Neural cell (in vitro differentiated cells): ENCODE measurements around the gene ATG4A.

Experiments
- CTCF ChIP-seq: fragments of 450-650 bp; IDR thresholded peaks from 2 replicates; pipeline ENCODE4 v1.5.1; 2014; ENCODE audit warnings: antibody characterized with exemption, mild to moderate bottlenecking, moderate library complexity; ENCODE audit not compliant: poor library complexity, severe bottlenecking
- EP300 ChIP-seq: fragments of 450-650 bp; conservative IDR thresholded peaks from 2 replicates; pipeline ENCODE4 v1.6.1; 2014; ENCODE audit warnings: antibody characterized with exemption, mild to moderate bottlenecking, moderate library complexity; ENCODE audit not compliant: poor library complexity, severe bottlenecking
- POLR2AphosphoS5 ChIP-seq: IDR thresholded peaks from 2 replicates; pipeline ENCODE4 v1.6.1; 2012
- TAF1 ChIP-seq: IDR thresholded peaks from 2 replicates; pipeline ENCODE4 v1.6.1; 2012; ENCODE audit warnings: low read depth

- TF ChIP-seq EP300 (no peak), CTCF (no peak), TAF1 (no peak), POLR2AphosphoS5 (no peak)
Observed at GRCh38 chrX:108059801-108060200, 31.8 kb upstream of the ATG4A start.
